Activated CD4-positive, alpha-beta T cell treated with anti-CD3 and anti-CD28 coated beads for 36 hours (primary cell): Measurements from ENCODE around the gene LSAMP. TPM values are rescaled to one million over a fixed set of nuclear protein-coding genes. Genes with fewer than 3 reads are reported as not detected.

Source experiments
- ATAC-seq: fragments of 200-7000 bp; cut with Tn5 transposase; one replicate; pipeline ENCODE4 v1.10.0; 2021; ENCODE audit warnings: mild to moderate bottlenecking, moderate library complexity
- CTCF ChIA-PET: fragments of 350-600 bp; sonication (Branson Sonifier 250); formaldehyde crosslinking; loops from one replicate; lab custom pipeline; 2021; ENCODE audit warnings: antibody characterized with exemption; lab: Charles Lee
- POLR2A ChIA-PET: fragments of 350-600 bp; sonication (Branson Sonifier 250); formaldehyde crosslinking; loops from one replicate; lab custom pipeline; 2021; ENCODE audit warnings: antibody characterized with exemption, inconsistent platforms; lab: Charles Lee
- DNase-seq: peaks from one replicate; pipeline ENCODE4 v3.0.0-alpha.2; 2020
- H3K27ac Mint-ChIP-seq: one replicate; pipeline ENCODE4 v1.8.0; 2021; ENCODE audit warnings: mixed read lengths
- H3K27me3 Mint-ChIP-seq: one replicate; pipeline ENCODE4 v1.8.0; 2021; ENCODE audit warnings: mixed read lengths
- H3K36me3 Mint-ChIP-seq: one replicate; pipeline ENCODE4 v1.8.0; 2021; ENCODE audit warnings: low read depth, mixed read lengths
- H3K4me1 Mint-ChIP-seq: one replicate; pipeline ENCODE4 v1.8.0; 2021; ENCODE audit warnings: mixed read lengths
- H3K4me3 Mint-ChIP-seq: one replicate; pipeline ENCODE4 v1.8.0; 2021; ENCODE audit warnings: mild to moderate bottlenecking, moderate library complexity, mixed read lengths
- H3K9me3 Mint-ChIP-seq: one replicate; pipeline ENCODE4 v1.8.0; 2021; ENCODE audit warnings: low read depth, mixed read lengths
- intact Hi-C, 2 experiments: fragments of 100-400 bp; cut with DNase I in 1 of 2; cut with micrococcal nuclease in 1 of 2; formaldehyde crosslinking; loops; one replicate each; pipeline versions ENCODE4 v1.14.2 to v1.15.1; 2022 to 2024; cut with DNase I, micrococcal nuclease
- total RNA-seq, 2 experiments: library from RNA; stranded (reverse); gene quantifications; one replicate each; pipeline ENCODE4 v1.2.3, GENCODE V29; 2021

The LSAMP gene
- total RNA-seq, 2 experiments from 2014 or later: not detected

DNA sequence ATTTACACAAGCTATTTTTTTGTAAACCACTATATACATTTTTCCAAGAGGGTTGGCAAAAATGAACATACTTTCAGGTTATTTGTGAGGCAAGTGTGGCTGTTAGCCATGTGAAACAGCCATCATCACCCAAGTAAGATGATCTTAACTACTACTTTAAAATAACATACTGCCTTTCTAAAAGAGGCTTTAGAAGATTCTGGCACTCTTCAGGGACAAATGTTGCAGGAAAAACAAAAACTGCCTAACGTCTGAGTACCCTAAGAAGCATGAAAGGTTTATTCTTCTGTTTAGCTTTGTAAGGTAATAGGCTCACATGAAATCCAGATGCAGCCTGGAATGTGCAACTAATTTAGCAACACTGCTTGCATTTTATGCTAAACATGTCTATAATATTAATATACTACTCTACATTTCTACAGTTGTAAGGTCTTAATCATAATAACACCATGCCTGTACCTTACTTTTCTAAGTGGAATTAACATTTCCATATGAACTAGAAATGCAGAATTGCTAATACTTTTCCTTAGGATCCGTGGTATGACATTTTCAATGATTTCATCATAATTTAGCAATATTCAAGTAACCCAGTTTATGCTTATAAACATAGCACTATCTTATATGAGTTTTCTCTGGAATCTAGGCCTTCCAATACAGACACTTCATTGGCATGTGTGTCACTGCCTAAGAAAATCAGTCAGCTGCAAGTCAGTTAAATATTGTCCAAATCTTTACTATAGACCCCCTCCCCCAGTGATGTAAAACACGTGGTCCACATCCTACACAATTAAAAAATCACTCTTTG is 4.5 kb upstream of the LSAMP start:
- H3K4me3 Mint-ChIP-seq: no peak overlapping the region
- CTCF ChIA-PET: no interaction called here
- H3K27me3 Mint-ChIP-seq: peaks cover 14% of the 10 kb centered on the region
- POLR2A ChIA-PET: no interaction called here
- ATAC-seq (no peak), DNase-seq (no peak)
- H3K36me3 Mint-ChIP-seq: no peaks in the 10 kb centered on the region
- no peak overlapping the region for H3K27ac Mint-ChIP-seq
- no peaks in the 10 kb centered on the region for H3K4me1 Mint-ChIP-seq
- intact Hi-C loops: no loop called here
- H3K9me3 Mint-ChIP-seq: peaks cover 2% of the 10 kb centered on the region

DNA sequence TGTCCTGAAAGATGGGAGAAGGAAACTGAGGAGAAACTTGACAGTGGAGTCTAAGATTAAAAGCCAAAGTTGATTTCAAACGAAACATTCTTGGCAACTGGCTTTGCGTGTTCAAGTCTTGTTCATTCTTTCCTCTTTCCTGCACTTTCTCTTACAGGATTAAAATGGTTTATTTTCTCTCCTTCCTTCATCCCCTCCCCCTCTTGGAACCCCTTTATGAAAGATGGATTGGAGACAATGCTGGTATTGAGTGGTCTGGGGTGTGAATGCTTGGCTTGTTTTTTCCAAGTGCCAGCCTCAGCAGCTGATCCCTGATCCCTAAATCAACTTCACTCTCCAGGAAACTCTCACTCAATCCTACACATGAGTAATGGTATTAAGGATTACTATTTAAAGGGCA is 703 bp upstream of the LSAMP start:
- no peak overlapping the region for H3K4me3 Mint-ChIP-seq
- no peak overlapping the region for H3K27ac Mint-ChIP-seq
- POLR2A ChIA-PET: no interaction called here
- H3K36me3 Mint-ChIP-seq: no peaks in the 10 kb centered on the region
- CTCF ChIA-PET: no interaction called here
- ATAC-seq: no peak
- H3K27me3 Mint-ChIP-seq: peaks cover 22% of the 10 kb centered on the region
- no peak for DNase-seq
- peaks cover 2% of the 10 kb centered on the region for H3K9me3 Mint-ChIP-seq
- H3K4me1 Mint-ChIP-seq: no peaks in the 10 kb centered on the region
- intact Hi-C loops: no loop called here

DNA sequence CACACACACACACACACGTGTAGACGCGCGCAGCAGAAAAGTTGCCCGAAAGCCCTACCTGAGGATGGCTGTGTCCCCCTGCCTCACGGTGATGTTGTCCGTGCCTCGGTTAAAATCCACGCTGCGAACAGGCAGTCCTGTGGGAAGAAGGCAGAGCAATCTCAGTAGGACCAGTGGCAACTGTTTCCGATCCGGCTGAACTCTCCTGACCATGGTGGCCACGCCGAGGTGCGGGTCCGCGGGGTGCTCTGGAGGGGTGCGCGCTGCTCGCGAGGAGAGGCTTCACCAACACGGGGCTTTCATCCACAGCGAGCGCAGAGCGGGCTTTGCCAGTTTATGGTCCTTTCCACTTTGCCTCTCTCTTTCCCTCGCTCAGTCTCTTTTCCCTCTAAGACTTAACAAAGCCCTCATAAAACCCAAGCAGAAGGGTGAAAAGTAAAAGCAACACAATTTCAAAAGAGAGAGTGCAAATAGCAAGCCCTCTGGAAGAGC is 422 bp downstream of the LSAMP start:
- ChIA-PET CTCF (no interaction called here), POLR2A (no interaction called here)
- intact Hi-C loops: no loop called here
- no peak overlapping the region for H3K4me3 Mint-ChIP-seq
- H3K9me3 Mint-ChIP-seq: peaks cover 2% of the 10 kb centered on the region
- H3K27ac Mint-ChIP-seq: no peak overlapping the region
- no peaks in the 10 kb centered on the region for H3K4me1 Mint-ChIP-seq
- no peaks in the 10 kb centered on the region for H3K36me3 Mint-ChIP-seq
- peaks cover 22% of the 10 kb centered on the region for H3K27me3 Mint-ChIP-seq
- ATAC-seq (no peak), DNase-seq (no peak)

DNA sequence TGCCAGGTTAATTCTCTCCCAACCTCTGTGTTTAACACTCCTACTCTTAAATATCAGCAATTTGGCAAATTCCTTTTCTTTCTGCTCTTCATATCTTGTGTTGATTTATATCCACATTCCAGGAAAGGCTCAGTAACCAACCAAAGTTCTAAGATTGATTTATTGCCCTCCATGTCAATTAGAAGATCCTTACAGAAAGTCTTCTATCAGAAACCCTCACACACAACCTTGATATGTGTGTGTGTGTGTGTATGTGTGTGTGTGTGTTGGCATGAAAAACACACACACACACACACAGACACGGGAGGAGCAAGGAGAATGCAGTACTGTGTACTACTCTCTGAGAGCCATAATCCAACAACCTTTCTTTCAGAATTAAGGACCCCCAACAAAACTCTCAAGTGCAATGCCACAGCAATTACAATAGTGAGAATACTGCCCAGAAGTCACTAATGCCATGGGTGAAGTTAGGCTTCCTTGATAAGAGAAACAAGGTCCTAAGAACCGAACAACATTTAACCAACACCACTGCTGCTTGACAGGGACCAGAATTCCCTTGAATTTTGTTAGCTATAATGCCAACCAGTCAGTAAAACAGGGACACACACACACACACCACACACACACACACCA is 1.1 kb downstream of the LSAMP start:
- Mint-ChIP-seq H3K27ac (no peak overlapping the region), H3K4me3 (no peak overlapping the region), H3K27me3 (peaks cover 22% of the 10 kb centered on the region), H3K36me3 (no peaks in the 10 kb centered on the region), H3K9me3 (peaks cover 2% of the 10 kb centered on the region), H3K4me1 (no peaks in the 10 kb centered on the region)
- intact Hi-C loops: no loop called here
- no peak for DNase-seq
- CTCF ChIA-PET: no interaction called here
- no peak for ATAC-seq
- POLR2A ChIA-PET: no interaction called here

DNA sequence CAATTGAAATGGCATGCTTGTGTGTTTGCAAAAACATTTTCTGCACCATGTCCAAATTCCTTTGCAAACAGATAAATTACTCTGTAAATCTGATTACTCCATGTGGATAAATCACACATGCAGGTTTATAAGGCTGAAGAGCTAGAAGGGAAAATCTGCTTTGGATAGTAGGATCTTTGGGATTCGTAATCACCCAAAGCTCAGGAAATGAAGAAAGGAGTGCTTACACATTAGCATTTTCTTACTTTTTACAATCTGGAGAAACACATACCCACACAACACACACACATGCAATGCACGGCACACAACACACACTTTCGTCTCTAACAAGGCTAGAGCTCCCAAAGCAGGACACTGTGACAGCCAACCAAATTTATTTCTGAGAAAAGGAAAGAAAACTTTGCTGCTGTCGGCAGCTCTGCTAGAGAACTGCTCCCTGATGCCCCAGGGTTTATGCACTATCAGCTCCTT is 2.1 kb downstream of the LSAMP start:
- ATAC-seq: no peak
- Mint-ChIP-seq H3K9me3 (peaks cover 2% of the 10 kb centered on the region), H3K4me1 (no peaks in the 10 kb centered on the region), H3K27ac (no peak overlapping the region), H3K27me3 (peaks cover 22% of the 10 kb centered on the region), H3K4me3 (no peak overlapping the region), H3K36me3 (no peaks in the 10 kb centered on the region)
- CTCF ChIA-PET: interaction anchor here (0.7 kb wide), 1 partner anchor 67 kb away, joined by 3 read pairs; no protein-coding TSS in a partner anchor
- POLR2A ChIA-PET: no interaction called here
- no peak for DNase-seq
- intact Hi-C loops: no loop called here

DNA sequence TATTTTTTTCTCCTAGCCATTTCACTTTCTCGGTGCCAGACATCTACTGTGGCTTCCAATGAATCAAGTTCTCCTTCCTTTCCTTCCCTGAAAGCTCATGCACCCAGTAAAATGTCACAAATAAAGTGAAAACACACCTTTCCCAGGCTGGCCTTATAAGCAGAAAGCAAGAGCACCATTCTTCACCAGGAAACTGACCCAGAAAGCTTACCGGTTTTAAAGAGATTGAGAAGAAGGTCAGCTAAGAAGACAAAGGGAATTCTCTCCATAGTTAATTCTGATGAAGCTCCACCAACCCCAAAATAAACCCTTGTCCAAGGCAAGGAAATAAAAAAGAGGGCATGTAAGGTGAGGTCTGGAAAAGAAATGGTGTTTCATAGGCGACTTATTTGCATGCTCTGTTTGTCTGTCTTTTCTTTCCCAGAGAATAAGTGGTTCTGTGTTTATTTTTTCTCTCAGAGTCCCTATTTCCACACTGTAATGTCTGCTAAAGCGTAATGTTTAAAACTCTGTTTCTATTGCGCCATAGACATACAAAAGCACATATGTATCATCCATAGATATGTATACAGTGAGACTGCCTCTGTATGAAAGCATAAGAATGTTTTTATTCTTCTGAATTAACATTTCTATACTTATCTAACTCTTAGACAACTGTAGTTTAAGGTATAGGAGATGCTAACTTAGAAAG is 2.8 kb downstream of the LSAMP start:
- Mint-ChIP-seq H3K27me3 (peaks cover 22% of the 10 kb centered on the region), H3K4me1 (no peaks in the 10 kb centered on the region), H3K27ac (no peak overlapping the region), H3K9me3 (no peaks in the 10 kb centered on the region), H3K4me3 (no peak overlapping the region), H3K36me3 (no peaks in the 10 kb centered on the region)
- ATAC-seq: no peak
- no peak for DNase-seq
- ChIA-PET CTCF (interaction anchor here (0.6 to 0.7 kb wide), 2 partner anchors 67 to 1286 kb away, joined by 3 read pairs; no protein-coding TSS in a partner anchor), POLR2A (no interaction called here)
- intact Hi-C loops: no loop called here

DNA sequence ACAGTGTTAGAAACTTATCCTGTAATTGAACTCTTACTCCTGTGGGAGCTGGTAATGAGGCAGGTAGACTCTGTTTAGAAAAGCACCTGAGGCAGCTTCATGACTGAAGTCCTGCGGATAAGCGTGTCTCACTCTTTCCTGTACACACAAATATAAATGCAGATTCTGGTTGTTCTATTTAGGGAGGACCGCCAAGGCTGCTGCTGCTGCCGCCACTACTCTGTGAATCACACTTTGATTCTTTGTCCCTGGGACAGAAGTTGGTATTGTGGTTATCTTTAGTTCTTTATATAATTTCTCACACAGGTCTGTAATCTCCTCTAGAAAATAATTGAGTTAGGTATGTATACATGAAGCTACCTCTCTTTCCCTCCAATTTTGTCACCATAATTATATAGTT is 3.6 kb downstream of the LSAMP start:
- ChIA-PET POLR2A (no interaction called here), CTCF (no interaction called here)
- Mint-ChIP-seq H3K36me3 (no peaks in the 10 kb centered on the region), H3K27me3 (peaks cover 22% of the 10 kb centered on the region), H3K27ac (no peak overlapping the region), H3K4me3 (no peak overlapping the region), H3K9me3 (no peaks in the 10 kb centered on the region), H3K4me1 (no peaks in the 10 kb centered on the region)
- DNase-seq: no peak
- ATAC-seq: no peak
- intact Hi-C loops: no loop called here

DNA sequence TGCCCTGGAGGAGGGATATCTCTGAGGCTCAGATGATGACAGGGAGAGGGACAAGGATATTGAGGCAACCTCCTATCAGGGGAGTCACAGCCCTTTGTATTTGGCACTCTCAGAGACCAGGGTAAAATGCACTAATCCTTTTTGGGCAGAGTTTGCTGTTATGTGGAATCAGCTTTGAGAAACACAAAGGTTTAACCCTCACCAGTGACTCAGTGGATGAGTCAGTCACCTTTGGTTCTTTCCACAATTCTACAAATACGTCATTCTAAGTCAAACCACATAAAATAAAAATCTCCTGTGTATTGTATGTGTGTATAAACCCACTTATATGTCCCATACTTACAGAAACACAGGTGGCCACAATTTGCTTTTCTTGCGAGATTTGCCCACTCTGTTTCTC is 5.1 kb downstream of the LSAMP start:
- intact Hi-C loops: no loop called here
- Mint-ChIP-seq H3K4me3 (no peak overlapping the region), H3K27ac (no peak overlapping the region), H3K36me3 (no peaks in the 10 kb centered on the region), H3K9me3 (no peaks in the 10 kb centered on the region), H3K27me3 (peaks cover 12% of the 10 kb centered on the region), H3K4me1 (no peaks in the 10 kb centered on the region)
- no peak for DNase-seq
- ATAC-seq: no peak
- ChIA-PET POLR2A (no interaction called here), CTCF (no interaction called here)

DNA sequence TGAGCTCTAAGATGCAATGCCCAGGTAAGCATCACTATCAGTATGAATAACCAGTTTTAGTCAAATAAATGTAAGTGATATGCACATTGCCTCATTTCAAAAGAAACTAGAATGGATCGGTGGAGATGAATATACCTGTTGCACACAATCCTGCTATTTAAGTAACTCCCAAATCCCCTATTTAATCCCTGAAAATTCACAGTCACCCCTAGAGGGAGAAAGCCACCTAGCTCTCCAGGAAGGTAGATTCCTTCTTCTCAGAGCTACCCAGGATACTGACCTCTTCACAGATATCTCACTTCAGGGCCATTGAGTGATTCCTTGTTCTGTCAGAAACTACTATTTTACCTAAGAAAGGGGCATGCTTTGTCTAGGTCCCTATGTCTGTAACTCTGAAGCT is 11.7 kb downstream of the LSAMP start:
- CTCF ChIA-PET: no interaction called here
- Mint-ChIP-seq H3K4me3 (no peak overlapping the region), H3K36me3 (no peaks in the 10 kb centered on the region), H3K9me3 (peaks cover 2% of the 10 kb centered on the region), H3K4me1 (no peaks in the 10 kb centered on the region), H3K27ac (no peak overlapping the region), H3K27me3 (no peaks in the 10 kb centered on the region)
- no peak for DNase-seq
- POLR2A ChIA-PET: no interaction called here
- no peak for ATAC-seq
- intact Hi-C loops: no loop called here

DNA sequence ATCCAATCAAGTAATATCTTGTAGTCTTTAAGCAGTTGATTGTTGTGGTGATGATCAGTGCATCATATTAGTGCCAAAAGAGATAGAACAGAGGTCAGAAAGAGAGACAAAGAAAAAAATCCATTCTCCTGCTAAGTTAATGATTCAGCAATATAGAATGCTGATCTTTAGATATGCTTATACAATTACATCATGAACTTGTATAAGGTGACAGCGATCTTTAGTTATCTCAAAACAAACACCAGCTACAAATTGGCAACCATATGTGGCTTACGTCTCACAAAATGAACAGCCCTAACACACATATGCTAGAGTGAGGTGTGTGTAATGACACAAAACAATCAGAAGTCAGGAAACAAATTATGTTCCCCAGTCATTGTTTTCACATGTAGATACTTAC is 12.5 kb downstream of the LSAMP start:
- Mint-ChIP-seq H3K27me3 (no peaks in the 10 kb centered on the region), H3K9me3 (peaks cover 2% of the 10 kb centered on the region), H3K27ac (no peak overlapping the region), H3K4me3 (no peak overlapping the region), H3K36me3 (no peaks in the 10 kb centered on the region), H3K4me1 (no peaks in the 10 kb centered on the region)
- DNase-seq: no peak
- ChIA-PET POLR2A (no interaction called here), CTCF (no interaction called here)
- intact Hi-C loops: no loop called here
- ATAC-seq: no peak

DNA sequence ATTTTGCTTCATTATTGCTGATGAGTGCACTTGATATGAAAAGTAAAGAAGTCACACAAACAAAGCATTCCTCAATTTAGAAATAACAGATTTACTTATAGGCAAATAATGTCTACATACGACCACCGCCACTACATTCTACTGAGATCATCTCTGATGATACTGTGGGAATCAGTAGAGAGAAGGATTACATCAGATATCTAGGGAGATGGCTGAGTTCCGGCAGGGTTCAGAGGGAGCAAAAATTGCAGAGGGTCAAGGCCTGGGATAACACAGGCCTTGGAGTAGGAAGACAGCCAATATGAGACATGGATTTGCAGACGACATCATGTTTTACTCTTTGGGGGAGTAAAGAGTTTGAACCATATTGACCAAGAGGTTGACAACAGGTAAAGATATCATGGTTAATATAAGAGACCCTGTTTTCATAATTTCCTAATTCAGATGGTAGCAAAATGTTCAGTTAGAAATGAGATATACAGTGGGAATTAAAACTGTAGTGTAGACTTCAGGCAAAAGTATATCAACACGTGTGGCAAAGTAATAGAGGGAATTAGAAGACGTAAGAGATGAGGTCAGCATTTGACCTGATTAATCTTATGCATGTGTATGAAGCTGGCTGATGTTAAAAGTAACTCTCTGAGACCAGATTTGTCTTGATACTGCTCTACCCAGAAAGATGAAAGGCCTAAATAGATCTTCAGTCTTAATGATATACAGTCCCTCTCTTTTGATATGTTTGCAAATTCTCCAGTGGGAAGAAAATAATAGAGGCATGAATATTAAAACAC is 15.6 kb downstream of the LSAMP start:
- no peak overlapping the region for H3K4me3 Mint-ChIP-seq
- POLR2A ChIA-PET: no interaction called here
- CTCF ChIA-PET: no interaction called here

More for the DNA sequence above, 15.6 kb downstream of the LSAMP start:
- no peaks in the 10 kb centered on the region for H3K4me1 Mint-ChIP-seq
- H3K9me3 Mint-ChIP-seq: peaks cover 2% of the 10 kb centered on the region
- no peaks in the 10 kb centered on the region for H3K36me3 Mint-ChIP-seq
- intact Hi-C loops: no loop called here
- DNase-seq (no peak), ATAC-seq (no peak)
- H3K27ac Mint-ChIP-seq: no peak overlapping the region
- H3K27me3 Mint-ChIP-seq: no peaks in the 10 kb centered on the region
